ENCODE results near the gene EHD2. TPM values are rescaled to one million over a fixed set of nuclear protein-coding genes. Genes with fewer than 3 reads are reported as not detected.

Gene EHD2
- polyA plus RNA-seq, 1 donor (not counting 4 experiments of a cell fraction or from before 2014, with no cell fraction given) = 23.7 TPM

DNA sequence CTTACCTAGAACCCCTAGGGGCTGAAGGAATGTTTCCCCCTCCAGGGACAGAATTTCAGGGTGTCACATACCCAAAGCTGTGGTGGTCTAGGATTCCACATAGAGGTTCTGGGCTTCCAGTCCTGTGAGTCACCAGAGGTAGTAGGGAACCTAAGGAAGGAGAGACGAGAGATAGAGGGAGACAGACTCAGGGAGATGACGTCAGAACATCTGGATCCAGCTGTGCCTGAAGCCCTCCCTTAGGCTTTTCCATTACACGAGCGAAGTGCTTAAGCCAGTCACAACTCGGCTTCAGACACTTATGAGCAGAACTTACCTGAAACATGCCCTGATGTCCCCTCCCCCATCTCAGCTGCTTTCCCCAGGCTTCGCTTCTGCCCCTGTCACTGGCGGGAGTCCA, 53.4 kb downstream of the EHD2 start:
- DNase-seq (ENCODE audit: low read depth, low spot score) = no peak
- Histone ChIP-seq H3K9ac (ENCODE audit: control insufficient read depth, extremely low read depth, insufficient read depth, low read length) (no peak overlapping the region), H3K4me2 (ENCODE audit: control insufficient read depth, extremely low read depth, insufficient read depth, low read depth, low read length) (no peak overlapping the region), H3K27me3 (ENCODE audit: control insufficient read depth, extremely low read depth, insufficient read depth, low read length) (no peaks in the 10 kb centered on the region), H2AFZ (ENCODE audit: control insufficient read depth, low read length) (no peak overlapping the region), H3K4me3 (ENCODE audit: control insufficient read depth in 2 of 3, extremely low read depth in 1 of 3, insufficient read depth in 2 of 3, low read depth in 1 of 3, low read length in 3 of 3) (no peak overlapping the region), H3K36me3 (ENCODE audit: control insufficient read depth in 2 of 2, extremely low read depth in 1 of 2, insufficient read depth in 2 of 2, low read length in 2 of 2) (no peaks in the 10 kb centered on the region), H3K79me2 (ENCODE audit: control insufficient read depth, insufficient read depth, low read length) (no peaks in the 10 kb centered on the region), H3K9me3 (ENCODE audit: control insufficient read depth, low read depth, low read length) (no peaks in the 10 kb centered on the region), H3K4me1 (ENCODE audit: control insufficient read depth, extremely low read depth, insufficient read depth, low read length) (no peaks in the 10 kb centered on the region), H3K9me1 (ENCODE audit: control insufficient read depth, extremely low read depth, insufficient read depth, low read length) (no peaks in the 10 kb centered on the region), H3K27ac (ENCODE audit: control insufficient read depth, insufficient read depth, low read length) (no peak overlapping the region), H4K20me1 (ENCODE audit: control insufficient read depth, extremely low read depth, insufficient read depth, low read length) (no peaks in the 10 kb centered on the region)
- dilution Hi-C loops (cut with MboI; ENCODE audit: extremely low pct_ligation_motif_present, low sequenced_read_pairs) = no loop called here
- TF ChIP-seq CTCF (optimal IDR thresholded peaks at IDR 0.05 in 1 of 3, IDR thresholded peaks at IDR 0.05 in 1 of 3, conservative IDR thresholded peaks at IDR 0.05 in 1 of 3; ENCODE audit: extremely low read depth in 1 of 3, insufficient read depth in 2 of 3, low read length in 3 of 3) (no peak), EZH2 (IDR thresholded peaks at IDR 0.05; ENCODE audit: low read length) (no peak)
- FAIRE-seq = no peak

GRCh38 chr19:47767349-47767748, 54.1 kb downstream of the EHD2 start:
- Histone ChIP-seq H3K27ac (ENCODE audit: control insufficient read depth, insufficient read depth, low read length) (no peak overlapping the region), H2AFZ (ENCODE audit: control insufficient read depth, low read length) (no peak overlapping the region), H3K9ac (ENCODE audit: control insufficient read depth, extremely low read depth, insufficient read depth, low read length) (no peak overlapping the region), H3K79me2 (ENCODE audit: control insufficient read depth, insufficient read depth, low read length) (no peaks in the 10 kb centered on the region), H4K20me1 (ENCODE audit: control insufficient read depth, extremely low read depth, insufficient read depth, low read length) (no peaks in the 10 kb centered on the region), H3K4me2 (ENCODE audit: control insufficient read depth, extremely low read depth, insufficient read depth, low read depth, low read length) (no peak overlapping the region), H3K4me1 (ENCODE audit: control insufficient read depth, extremely low read depth, insufficient read depth, low read length) (no peaks in the 10 kb centered on the region), H3K9me3 (ENCODE audit: control insufficient read depth, low read depth, low read length) (no peaks in the 10 kb centered on the region), H3K4me3 (ENCODE audit: control insufficient read depth in 2 of 3, extremely low read depth in 1 of 3, insufficient read depth in 2 of 3, low read depth in 1 of 3, low read length in 3 of 3) (no peak overlapping the region), H3K9me1 (ENCODE audit: control insufficient read depth, extremely low read depth, insufficient read depth, low read length) (no peaks in the 10 kb centered on the region), H3K27me3 (ENCODE audit: control insufficient read depth, extremely low read depth, insufficient read depth, low read length) (no peaks in the 10 kb centered on the region), H3K36me3 (ENCODE audit: control insufficient read depth in 2 of 2, extremely low read depth in 1 of 2, insufficient read depth in 2 of 2, low read length in 2 of 2) (no peaks in the 10 kb centered on the region)
- no peak for FAIRE-seq
- TF ChIP-seq CTCF (optimal IDR thresholded peaks at IDR 0.05 in 1 of 3, IDR thresholded peaks at IDR 0.05 in 1 of 3, conservative IDR thresholded peaks at IDR 0.05 in 1 of 3; ENCODE audit: extremely low read depth in 1 of 3, insufficient read depth in 2 of 3, low read length in 3 of 3) (no peak), EZH2 (IDR thresholded peaks at IDR 0.05; ENCODE audit: low read length) (no peak)
- no peak for DNase-seq (ENCODE audit: low read depth, low spot score)
- dilution Hi-C loops (cut with MboI; ENCODE audit: extremely low pct_ligation_motif_present, low sequenced_read_pairs) = no loop called here
